Renal pelvis (tissue), 4 donors: ENCODE measurements around the gene VTI1A. TPM values are rescaled to one million over a fixed set of nuclear protein-coding genes. Genes with fewer than 3 reads are reported as not detected.

ENCODE experiments used
- DNase-seq: peaks from one replicate; pipeline ENCODE4 v3.0.0-alpha.2; 2013
- polyA plus RNA-seq, 3 donors: library from polyadenylated mRNA; unstranded; fragments of 120-200 nt; gene quantifications; one replicate each; pipeline ENCODE4 v1.2.1, GENCODE V29; 2013; ENCODE audit not compliant: insufficient read length in 3 of 3

The VTI1A gene
- polyA plus RNA-seq, 3 donors, result 18.9 to 22.0 (median 20.3) TPM

- DNase-seq, result no peak
Measured at GRCh38 chr10:112672706-112673105, 225.7 kb downstream of the VTI1A start.

- DNase-seq, result no peak
Measured at GRCh38 chr10:112675560-112676083, 228.6 kb downstream of the VTI1A start.

DNA sequence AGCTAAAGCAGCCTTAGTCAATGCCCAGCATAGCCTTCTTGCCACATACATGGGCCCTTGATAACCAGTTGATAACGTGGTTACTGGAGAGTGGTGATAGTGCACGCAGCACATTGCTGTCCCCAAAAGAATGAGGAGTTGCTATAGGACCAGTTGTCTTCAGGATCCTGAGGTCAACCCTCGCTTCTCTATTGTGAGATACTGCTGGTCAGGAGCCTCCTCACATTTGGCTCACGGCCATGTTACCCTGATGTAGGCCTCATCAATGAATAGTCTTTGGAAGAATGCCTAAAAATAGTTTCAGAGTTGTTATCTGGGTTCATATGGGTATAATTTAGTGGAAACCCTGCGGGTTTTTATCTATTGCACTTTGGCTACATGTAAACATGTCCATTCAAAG, 230.7 kb downstream of the VTI1A start:
- no peak for DNase-seq

- DNase-seq, result no peak
Measured at GRCh38 chr10:112678581-112678980, 231.6 kb downstream of the VTI1A start.

GRCh38 chr10:112678987-112679386, 232.0 kb downstream of the VTI1A start:
- DNase-seq, result no peak

DNA sequence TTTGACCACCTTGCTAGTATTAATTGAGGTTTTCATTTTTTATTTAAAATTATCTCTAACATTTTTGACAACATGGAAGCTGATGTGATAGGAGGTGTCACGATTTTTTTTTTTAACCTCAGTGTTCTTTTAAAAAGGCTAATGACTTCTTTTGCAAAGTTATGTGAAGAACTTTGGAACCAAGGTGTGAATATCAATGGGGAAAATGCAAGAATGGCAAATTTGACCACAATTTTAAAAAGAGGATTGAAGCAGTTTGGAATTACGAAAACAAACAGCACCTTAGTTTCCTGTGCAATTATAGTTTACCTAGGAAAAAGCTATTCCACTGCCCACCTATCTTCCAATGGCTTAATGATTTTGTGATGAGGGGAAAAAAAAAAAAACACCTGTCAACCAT, 232.4 kb downstream of the VTI1A start:
- DNase-seq, result no peak

GRCh38 chr10:112680586-112680985, 233.6 kb downstream of the VTI1A start:
- DNase-seq, result no peak

DNA sequence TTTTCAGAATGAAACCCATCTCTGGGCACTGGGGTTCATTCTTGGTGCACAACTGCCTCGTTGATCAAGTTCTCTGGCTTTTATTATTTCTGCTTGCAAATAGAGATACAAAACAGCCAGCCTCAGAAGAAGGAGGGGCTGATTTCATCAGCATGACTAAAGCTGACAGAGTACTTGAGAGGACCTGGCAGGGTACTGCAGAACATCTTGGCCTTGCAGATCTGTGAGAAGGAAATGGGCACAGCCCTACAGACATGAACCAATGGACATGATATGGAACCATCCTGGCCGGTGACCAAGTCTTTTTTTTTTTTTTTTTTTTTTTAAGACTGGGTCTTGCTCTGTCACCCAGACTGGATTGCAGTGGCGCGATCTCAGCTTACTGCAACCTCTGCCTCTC, 240.6 kb downstream of the VTI1A start:
- DNase-seq, result no peak

DNA sequence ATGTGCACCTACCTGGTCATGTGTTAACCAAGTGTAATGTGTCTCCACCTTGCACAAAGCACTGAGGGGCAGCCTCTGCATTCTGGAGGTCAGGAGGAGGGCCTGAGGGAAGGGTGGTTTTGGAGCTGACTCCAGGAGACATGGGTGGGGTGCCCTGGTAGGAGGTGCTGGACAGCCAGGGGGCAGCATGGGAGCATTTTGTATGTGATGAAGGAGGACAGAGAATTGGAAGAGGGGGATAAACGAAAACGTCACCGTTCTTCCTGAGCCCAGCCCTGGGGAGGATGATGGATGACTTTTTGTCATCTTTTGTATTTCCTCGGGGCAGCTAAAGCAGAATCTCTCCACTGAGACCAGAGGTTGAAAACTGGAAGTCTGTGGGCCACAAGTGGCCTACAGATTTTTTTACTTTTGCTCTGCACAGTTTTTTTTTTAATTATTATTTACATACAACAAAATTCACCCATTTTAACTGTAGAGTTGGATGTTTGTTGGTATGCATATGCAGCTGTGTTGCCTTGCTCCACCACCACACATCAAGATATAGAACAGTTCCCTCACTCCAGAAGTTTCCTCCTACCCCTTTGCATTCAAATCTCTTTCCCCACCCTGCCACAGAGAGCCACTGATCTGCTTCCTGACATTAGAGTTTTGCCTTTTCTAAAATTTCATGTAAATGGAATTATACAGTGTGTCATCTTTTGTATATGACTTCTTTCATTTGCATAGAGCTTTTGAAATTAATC, 242.5 kb downstream of the VTI1A start:
- DNase-seq, result no peak

GRCh38 chr10:112695539-112695938, 248.5 kb downstream of the VTI1A start:
- no peak for DNase-seq

GRCh38 chr10:112696592-112696991, 249.6 kb downstream of the VTI1A start:
- DNase-seq, result no peak

- DNase-seq, result no peak
Measured at GRCh38 chr10:112698133-112698817, 251.3 kb downstream of the VTI1A start.

- no peak for DNase-seq
Measured at GRCh38 chr10:112698818-112699164, 251.8 kb downstream of the VTI1A start.

GRCh38 chr10:112700215-112700671, 253.2 kb downstream of the VTI1A start:
- DNase-seq, result no peak

- no peak for DNase-seq
Measured at GRCh38 chr10:112701211-112701877, 254.3 kb downstream of the VTI1A start.

- no peak for DNase-seq
Measured at GRCh38 chr10:112701878-112702255, 254.9 kb downstream of the VTI1A start.

GRCh38 chr10:112706577-112706976, 259.6 kb downstream of the VTI1A start:
- no peak for DNase-seq

GRCh38 chr10:112708461-112708860, 261.4 kb downstream of the VTI1A start:
- DNase-seq, result no peak

GRCh38 chr10:112710528-112710927, 263.5 kb downstream of the VTI1A start:
- DNase-seq, result no peak

DNA sequence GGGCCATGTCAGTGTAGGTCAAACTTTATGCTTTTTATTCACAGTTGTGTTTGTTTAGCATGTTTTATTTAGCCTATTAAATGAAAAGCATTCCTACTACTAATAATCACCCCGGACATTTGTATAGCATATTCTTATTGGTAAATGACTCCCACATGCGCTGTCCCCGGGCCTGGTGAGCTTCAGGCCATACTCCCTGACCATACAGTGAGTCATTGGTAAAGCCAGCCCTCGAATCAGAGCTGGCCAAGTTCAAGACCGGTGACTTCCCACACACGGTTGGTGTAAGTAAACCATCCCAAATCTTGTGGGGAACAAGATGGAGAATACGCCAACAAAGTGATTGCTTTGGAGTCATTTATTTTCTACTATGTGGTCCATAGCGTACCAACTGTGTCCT, 264.4 kb downstream of the VTI1A start:
- no peak for DNase-seq

- DNase-seq, result no peak
Measured at GRCh38 chr10:112712536-112712935, 265.5 kb downstream of the VTI1A start.

DNA sequence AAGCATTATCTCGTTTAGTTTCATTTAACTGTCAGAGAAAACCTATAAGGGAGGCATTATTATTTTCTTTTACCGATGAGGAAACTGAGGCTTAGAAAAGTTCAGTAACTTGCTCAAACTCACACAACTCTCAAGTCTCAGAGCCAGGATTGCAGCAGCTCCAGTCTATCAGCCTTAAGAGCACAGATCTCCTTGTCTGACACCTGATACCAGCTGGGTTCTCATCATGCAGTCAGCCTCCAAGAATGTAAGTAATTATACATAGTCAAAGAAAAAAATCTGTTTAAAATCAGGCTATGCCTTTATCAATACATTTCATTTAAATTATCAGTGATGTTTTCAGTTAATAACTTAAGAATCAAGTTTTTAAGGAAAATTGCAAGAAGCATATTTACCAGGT, 266.4 kb downstream of the VTI1A start:
- no peak for DNase-seq

DNA sequence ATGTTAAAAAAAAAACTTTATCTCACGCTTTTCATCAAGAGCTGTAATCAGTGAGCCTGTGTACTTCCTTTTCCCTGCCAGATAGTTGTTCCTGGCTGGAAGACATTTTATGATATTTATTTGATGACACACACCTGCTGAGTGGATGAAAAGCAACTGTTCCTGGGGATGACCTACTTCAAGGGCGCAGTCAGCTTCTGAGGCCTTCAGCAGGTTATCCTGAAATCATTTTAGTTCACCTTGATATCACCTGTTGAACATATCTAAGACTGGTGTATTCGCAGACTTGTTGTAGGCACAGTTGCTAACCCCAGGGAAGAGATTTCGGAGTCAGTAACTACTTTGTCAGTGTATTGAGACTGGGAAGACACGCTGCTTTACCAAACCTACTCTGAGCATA, 268.6 kb downstream of the VTI1A start:
- DNase-seq, result no peak
